ENCODE results near the gene DAB2IP. TPM values are rescaled to one million over a fixed set of nuclear protein-coding genes. Genes with fewer than 3 reads are reported as not detected.
"Not testable (repeated sequence)": the region's sequence is repeated elsewhere in the genome, so short reads cannot be mapped to it uniquely, and the experiment has no call there.

DAB2IP gene
- total RNA-seq, 6 donors from 2014 or later, result 61.8 to 98.0 (median 77.2) TPM

- TF ChIP-seq POLR2AphosphoS5 (IDR thresholded peaks at IDR 0.05), result peak in 1 of 2 donors; percentile 24
- no peak for TF ChIP-seq EP300 (IDR thresholded peaks at IDR 0.05)
- TF ChIP-seq, protein P1, sequence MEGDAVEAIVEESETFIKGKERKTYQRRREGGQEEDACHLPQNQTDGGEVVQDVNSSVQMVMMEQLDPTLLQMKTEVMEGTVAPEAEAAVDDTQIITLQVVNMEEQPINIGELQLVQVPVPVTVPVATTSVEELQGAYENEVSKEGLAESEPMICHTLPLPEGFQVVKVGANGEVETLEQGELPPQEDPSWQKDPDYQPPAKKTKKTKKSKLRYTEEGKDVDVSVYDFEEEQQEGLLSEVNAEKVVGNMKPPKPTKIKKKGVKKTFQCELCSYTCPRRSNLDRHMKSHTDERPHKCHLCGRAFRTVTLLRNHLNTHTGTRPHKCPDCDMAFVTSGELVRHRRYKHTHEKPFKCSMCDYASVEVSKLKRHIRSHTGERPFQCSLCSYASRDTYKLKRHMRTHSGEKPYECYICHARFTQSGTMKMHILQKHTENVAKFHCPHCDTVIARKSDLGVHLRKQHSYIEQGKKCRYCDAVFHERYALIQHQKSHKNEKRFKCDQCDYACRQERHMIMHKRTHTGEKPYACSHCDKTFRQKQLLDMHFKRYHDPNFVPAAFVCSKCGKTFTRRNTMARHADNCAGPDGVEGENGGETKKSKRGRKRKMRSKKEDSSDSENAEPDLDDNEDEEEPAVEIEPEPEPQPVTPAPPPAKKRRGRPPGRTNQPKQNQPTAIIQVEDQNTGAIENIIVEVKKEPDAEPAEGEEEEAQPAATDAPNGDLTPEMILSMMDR (IDR thresholded peaks at IDR 0.05), result no peak
- no peak for TF ChIP-seq POLR2A (IDR thresholded peaks at IDR 0.05)
- Histone ChIP-seq H3K9me3 (no peaks in the 10 kb centered on the region), H3K4me3 (peak overlapping the region in 2 of 4 donors; percentile 51 to 52), H3K36me3 (no peaks in the 10 kb centered on the region), H3K4me1 (peaks cover 70 to 96% (median 81%) of the 10 kb centered on the region in 4 donors), H3K27ac (peak overlapping the region; percentile 90 to 95 (median 93)), H3K27me3 (no peaks in the 10 kb centered on the region)
- no peak for ATAC-seq (ENCODE audit: low FRiP score in 2 of 2)
- peak in 1 of 2 donors; percentile 66 for DNase-seq
- WGBS, 2 donors, result 36 to 62% methylated on average over 1 of the region's 1 CpG
Observed at GRCh38 chr9:121738968-121739367, 87.5 kb downstream of the DAB2IP start.

- DNase-seq (no peak), ATAC-seq (ENCODE audit: low FRiP score in 2 of 2) (no peak)
- H3K27me3 ChIP-seq, result no peaks in the 10 kb centered on the region
- H3K4me1 ChIP-seq, result peaks cover 72 to 98% (median 86%) of the 10 kb centered on the region in 4 donors
- H3K4me3 ChIP-seq, result peak overlapping the region in 2 of 4 donors; percentile 2 to 51
- H3K27ac ChIP-seq, result peak overlapping the region; percentile 51 to 95 (median 93)
- H3K9me3 ChIP-seq, result no peaks in the 10 kb centered on the region
- TF ChIP-seq POLR2A (IDR thresholded peaks at IDR 0.05) (no peak), EP300 (IDR thresholded peaks at IDR 0.05) (no peak), POLR2AphosphoS5 (IDR thresholded peaks at IDR 0.05) (no peak)
- TF ChIP-seq, protein P1 (IDR thresholded peaks at IDR 0.05), result no peak
- H3K36me3 ChIP-seq, result no peaks in the 10 kb centered on the region
- 67 to 73% methylated on average over 7 of the region's 7 CpGs for WGBS, 2 donors
Observed at GRCh38 chr9:121739971-121740370, 88.5 kb downstream of the DAB2IP start.

DNA sequence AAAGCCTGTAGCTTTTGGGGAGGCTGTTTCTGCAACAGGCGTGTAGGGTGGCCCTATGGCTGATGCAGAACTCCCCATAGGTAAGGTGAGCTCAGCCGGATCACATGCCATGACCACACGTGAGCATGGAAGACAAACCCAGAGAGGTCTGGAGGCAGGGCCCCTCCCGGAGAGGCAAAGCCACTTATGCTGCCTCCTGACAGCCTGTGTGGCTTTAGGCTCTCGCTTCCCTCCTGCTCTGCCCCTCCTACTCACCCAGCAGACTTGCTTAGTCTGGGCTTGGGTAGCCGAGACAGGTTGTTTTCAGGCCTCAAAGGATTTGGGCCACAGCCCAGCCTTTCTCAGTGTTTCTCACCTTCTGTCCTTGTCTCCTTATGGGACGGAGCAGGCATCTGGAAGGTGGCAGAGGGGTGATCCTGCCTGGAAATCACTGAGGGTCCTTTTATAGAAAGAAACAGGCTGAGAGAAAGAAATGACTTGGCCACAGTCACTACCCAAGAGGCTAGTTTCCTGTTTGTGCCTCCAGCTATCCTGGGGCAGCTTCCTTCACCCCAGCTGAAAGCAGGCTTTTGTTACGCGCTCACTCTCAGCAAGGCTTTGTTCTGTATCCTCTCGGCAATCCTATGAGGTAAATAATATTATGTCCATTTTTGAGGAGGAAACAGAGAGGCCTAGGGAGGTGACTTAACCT lies 89.9 kb downstream of the DAB2IP start:
- TF ChIP-seq, protein P1 (IDR thresholded peaks at IDR 0.05), result no peak
- TF ChIP-seq POLR2A (IDR thresholded peaks at IDR 0.05) (no peak), EP300 (IDR thresholded peaks at IDR 0.05) (no peak), POLR2AphosphoS5 (IDR thresholded peaks at IDR 0.05) (no peak)
- no peak for ATAC-seq (ENCODE audit: low FRiP score in 2 of 2)
- DNase-seq, result peak in 1 of 2 donors; percentile 62
- Histone ChIP-seq H3K27ac (peak overlapping the region; percentile 84 to 95 (median 92)), H3K9me3 (no peaks in the 10 kb centered on the region), H3K4me1 (peaks cover 74 to 97% (median 85%) of the 10 kb centered on the region in 4 donors), H3K36me3 (no peaks in the 10 kb centered on the region), H3K4me3 (no peak overlapping the region), H3K27me3 (no peaks in the 10 kb centered on the region)
- 70 to 74% methylated on average over 6 to 10 of the region's 10 CpGs for WGBS, 2 donors

DNA sequence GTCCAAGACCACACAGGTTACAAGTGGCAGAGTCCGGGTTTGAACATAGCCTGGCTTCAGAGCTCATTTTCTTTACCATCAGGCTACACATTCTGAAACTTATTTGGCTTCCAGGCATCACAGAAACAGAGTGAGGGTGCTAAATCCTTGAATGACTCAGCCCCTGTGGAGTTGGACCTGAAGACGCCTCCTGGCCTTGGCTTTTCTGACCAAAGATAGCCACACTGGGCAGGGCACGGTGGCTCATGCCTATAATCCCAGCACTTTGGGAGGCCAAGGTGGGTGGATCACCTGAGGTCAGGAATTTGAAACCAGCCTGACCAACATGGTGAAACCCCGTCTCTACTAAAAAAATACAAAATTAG lies 90.5 kb downstream of the DAB2IP start:
- not testable (repeated sequence) for H3K9me3 ChIP-seq; H3K4me3 ChIP-seq; H3K27me3 ChIP-seq; H3K36me3 ChIP-seq; DNase-seq; ATAC-seq (ENCODE audit: low FRiP score in 2 of 2)
- peaks cover 75 to 97% (median 86%) of the 10 kb centered on the region in 4 donors for H3K4me1 ChIP-seq
- H3K27ac ChIP-seq, result peak overlapping the region; percentile 84 to 95 (median 92)
- WGBS, 2 donors, result 68 to 79% methylated on average over 3 to 4 of the region's 4 CpGs

- no peaks in the 10 kb centered on the region for H3K9me3 ChIP-seq
- no peak for TF ChIP-seq POLR2A (IDR thresholded peaks at IDR 0.05)
- TF ChIP-seq, protein P1 (IDR thresholded peaks at IDR 0.05), result no peak
- TF ChIP-seq EP300 (IDR thresholded peaks at IDR 0.05), result no peak
- WGBS, 2 donors, result 60 to 64% methylated on average over 3 of the region's 3 CpGs
- H3K4me3 ChIP-seq, result peak overlapping the region in 2 of 4 donors; percentile 55 to 60
- peak overlapping the region; percentile 84 to 95 (median 92) for H3K27ac ChIP-seq
- DNase-seq (no peak), ATAC-seq (ENCODE audit: low FRiP score in 2 of 2) (no peak)
- no peaks in the 10 kb centered on the region for H3K27me3 ChIP-seq
- H3K4me1 ChIP-seq, result peaks cover 69 to 87% (median 77%) of the 10 kb centered on the region in 4 donors
- H3K36me3 ChIP-seq, result no peaks in the 10 kb centered on the region
Observed at GRCh38 chr9:121742923-121743322, 91.5 kb downstream of the DAB2IP start.

All from upper lobe of left lung (tissue), 6 donors.